ENCODE measurements around the gene CTSA.
"Not testable (repeated sequence)": the region's sequence is repeated elsewhere in the genome, so short reads cannot be mapped to it uniquely, and the experiment has no call there.

CTSA gene

GRCh38 chr20:45897289-45897688, 6.2 kb downstream of the CTSA start:
- DNase-seq: no peak

DNA sequence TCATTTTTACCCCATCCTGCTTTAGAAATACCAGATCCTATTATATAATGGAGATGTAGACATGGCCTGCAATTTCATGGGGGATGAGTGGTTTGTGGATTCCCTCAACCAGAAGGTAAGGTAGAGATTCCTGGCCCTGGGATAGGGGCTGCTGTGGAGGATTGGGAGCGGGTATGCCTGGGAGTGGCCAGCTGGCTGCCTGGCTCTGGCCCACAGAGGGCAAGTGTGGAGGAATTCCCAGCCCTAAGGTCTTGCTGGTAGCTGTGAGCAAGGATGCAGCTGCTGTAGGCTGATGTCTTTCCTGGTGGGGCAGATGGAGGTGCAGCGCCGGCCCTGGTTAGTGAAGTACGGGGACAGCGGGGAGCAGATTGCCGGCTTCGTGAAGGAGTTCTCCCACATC, 6.6 kb downstream of the CTSA start:
- no peak for DNase-seq

DNA sequence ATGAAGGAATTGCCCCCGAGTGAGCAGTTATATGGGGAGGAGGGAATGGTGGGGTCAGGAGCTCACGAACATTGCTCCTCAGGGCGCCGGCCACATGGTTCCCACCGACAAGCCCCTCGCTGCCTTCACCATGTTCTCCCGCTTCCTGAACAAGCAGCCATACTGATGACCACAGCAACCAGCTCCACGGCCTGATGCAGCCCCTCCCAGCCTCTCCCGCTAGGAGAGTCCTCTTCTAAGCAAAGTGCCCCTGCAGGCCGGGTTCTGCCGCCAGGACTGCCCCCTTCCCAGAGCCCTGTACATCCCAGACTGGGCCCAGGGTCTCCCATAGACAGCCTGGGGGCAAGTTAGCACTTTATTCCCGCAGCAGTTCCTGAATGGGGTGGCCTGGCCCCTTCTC, 7.2 kb downstream of the CTSA start:
- no peak for DNase-seq

DNA sequence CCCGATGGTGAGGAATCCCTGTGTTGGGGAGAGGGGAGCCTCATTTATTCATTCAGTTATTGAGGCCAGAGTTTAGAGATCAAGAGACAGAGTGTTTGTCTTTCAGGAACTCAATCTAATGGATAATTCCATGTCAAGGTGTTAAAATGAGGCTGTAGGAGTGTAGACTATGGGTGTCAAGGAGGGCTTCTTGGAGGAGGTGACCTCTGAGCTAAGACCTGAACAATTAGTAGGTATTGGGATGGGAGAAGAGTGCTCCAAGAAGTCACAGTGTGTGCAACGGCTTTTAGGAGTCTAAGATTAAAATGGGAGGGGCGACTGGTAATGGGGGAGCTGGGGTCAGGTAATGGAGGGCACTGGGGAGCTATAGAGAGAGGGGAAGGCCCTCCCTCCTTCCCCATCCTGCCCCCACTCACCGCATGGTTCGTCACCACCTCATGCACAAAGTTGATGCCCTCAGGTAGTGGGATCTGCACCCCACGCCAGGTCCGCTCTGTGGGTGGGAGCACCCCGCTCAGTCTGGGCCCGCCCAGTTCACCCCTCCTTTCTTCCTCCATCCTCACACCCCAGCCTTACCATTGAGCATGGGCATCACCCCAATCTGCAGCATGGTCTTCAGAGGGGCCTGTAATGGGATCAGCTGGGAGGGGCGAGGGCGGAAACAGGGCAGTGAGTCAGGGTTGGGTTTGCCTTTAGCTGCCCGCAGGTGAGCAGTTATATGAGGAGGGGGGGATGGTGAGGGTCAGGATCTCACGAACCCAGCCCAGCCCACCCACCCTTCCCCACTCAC, 8.1 kb downstream of the CTSA start:
- DNase-seq: no peak

DNA sequence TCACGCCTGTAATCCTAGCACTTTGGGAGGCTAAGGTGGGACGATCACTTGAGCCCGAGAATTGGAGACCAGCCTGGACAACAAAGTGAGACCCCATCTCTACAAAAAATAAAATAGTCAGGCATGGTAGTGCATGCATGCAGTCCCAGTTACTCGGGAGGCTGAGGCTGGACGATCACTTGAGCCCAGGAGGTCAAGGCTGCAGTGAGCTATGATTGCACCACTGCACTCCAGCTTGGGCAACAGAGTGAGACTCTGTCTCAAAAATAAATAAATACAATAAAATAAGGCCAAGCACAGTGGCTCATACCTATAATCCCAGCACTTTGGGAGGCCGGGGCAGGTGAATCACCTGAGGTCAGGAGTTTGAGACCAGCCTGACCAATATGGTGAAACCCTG, 10.2 kb downstream of the CTSA start:
- not testable (repeated sequence) for DNase-seq

GRCh38 chr20:45902199-45902701, 11.1 kb downstream of the CTSA start:
- DNase-seq: no peak

DNA sequence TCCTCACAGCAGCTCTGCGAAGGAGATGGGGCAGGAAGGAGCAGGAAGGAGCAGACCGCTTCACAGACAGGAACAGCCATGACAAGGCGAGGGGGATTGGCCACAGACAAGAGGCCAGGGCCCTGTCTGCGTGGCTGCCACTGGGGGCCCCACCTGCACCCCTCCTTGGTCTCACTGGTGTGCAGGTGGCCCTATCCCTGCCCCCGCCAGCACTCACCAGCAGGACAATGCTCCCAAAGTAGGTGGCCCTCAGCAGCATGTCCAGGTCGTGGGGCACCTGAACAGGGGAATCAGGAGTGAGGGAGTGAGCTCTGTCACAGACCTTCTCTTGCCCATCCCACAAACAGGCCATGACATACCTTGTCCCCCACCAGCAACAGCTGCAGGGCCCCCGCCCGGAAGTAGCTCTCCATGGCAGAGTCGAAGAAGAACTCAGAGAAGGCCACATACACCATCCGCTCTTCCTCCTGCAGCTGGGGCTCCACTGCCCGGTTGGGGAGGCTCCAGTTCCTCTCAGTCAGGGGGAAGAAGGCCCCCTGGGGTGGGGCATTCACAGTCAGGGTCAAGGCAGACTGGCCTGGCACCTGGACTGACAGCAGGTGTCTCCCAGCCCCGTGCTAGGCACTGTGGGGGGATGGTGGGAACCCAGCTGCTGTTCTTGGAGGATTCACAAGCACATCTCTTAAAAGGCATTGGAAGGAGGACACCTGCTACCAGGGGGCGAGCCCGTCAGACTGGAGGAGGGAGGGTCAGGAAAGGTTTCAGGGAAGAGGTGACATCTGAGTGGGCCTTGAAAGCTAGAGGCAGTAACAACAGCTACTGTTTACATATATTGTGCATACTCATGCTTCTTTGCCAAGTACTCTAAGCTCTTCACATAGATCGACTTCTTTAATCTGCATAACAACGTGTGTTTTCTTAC, 13.7 kb downstream of the CTSA start:
- DNase-seq: no peak

- DNase-seq: no peak
These were observed 14.5 kb downstream of the CTSA start for GRCh38 chr20:45905505-45906079.

GRCh38 chr20:45907219-45907948, 16.2 kb downstream of the CTSA start:
- no peak for DNase-seq

GRCh38 chr20:45908084-45908483, 16.9 kb downstream of the CTSA start:
- no peak for DNase-seq

- no peak for DNase-seq
These were observed 18.2 kb downstream of the CTSA start for GRCh38 chr20:45909336-45909808.

- DNase-seq: no peak
These were observed 18.9 kb downstream of the CTSA start for GRCh38 chr20:45909817-45910669.

- peak; percentile 100 for DNase-seq
These were observed 19.7 kb downstream of the CTSA start for GRCh38 chr20:45910670-45911485.

- DNase-seq: no peak
These were observed 20.6 kb downstream of the CTSA start, which contains the start of gene PLTP for GRCh38 chr20:45911486-45912343. Gene PLTP (minus strand): TSS chr20:45912155. CDS start chr20:45911452, 703 bp downstream.

- DNase-seq: no peak
These were observed 21.2 kb downstream of the CTSA start for GRCh38 chr20:45912344-45912682.

GRCh38 chr20:45913116-45913515, 22.0 kb downstream of the CTSA start:
- peak; percentile 58 for DNase-seq

- no peak for DNase-seq
These were observed 26.6 kb downstream of the CTSA start for GRCh38 chr20:45917790-45918141.

DNA sequence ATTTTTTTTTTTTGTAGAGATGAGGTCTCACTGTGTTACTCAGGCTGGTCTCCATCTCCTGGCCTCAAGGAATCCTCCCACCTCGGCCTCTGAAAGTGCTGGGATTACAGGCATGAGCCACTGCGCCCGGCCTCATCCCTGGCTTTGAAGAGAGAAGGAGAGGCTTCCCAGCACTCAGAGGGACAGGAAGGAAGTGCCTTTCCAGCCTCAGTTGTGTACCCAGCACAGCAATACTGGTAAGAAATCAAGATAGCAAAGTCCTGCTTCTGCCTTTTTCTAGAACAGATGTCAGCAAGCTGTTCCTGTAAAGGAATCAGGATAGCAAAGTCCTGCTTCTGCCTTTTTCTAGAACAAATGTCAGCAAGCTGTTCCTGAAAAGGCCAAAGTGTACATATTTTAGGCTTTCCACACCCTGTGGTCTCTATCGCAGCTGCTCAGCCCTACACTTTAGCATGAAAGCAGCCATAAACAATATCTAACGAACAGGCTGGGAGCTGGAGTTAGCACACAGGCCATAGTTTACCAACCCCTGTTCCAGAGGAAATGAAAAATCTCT, 27.1 kb downstream of the CTSA start:
- peak; percentile 81 for DNase-seq

DNA sequence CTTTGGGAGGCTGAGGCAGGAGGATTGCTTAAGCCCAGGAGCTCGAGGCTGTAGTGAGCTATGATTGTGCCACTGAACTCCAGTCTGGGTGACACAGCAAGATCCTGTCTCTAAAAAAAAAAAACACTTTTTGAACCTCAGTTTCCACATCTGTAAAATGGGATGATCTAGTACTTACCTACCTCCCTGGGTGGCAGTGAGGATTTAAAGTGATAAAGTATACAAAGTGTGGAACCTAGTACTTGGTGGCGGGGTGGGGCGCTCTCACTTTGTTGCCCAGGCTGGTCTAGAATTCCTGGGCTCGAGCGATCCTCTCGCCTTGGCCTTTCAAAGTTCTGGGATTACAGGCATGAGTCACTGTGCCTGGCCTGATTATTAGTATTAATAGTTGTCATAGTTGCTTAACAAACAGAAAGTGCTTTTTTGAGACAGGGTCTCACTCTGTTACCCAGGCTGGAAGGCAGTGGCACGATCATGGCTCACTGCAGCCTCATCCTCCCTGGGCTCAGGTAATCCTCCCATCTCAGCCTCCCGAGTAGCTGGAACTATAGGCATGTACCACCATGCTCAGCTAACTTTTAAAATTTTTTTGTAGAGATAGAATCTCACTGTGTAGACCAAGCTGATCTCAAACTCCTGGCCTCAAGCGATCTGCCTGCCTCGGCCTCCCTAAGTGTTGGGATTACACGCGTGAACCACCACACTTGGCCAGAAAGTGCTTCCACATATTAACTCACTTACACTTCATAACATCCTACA, 27.8 kb downstream of the CTSA start:
- DNase-seq: no peak
